Loucy (cell line): Measurements from ENCODE around the gene TINCR.

Experiments used
- EZH2phosphoT487 ChIP-seq: fragments of 200-600 bp; IDR thresholded peaks from 2 replicates; pipeline ENCODE4 v1.6.1; 2018; ENCODE audit warnings: antibody characterized with exemption, mild to moderate bottlenecking, moderate library complexity, borderline replicate concordance
- TF ChIP-seq, protein P1 (sequence below): fragments of 200-600 bp; sonication (generic); conservative IDR thresholded peaks from 2 replicates; pipeline ENCODE4 v1.5.1; 2014; ENCODE audit warnings: mild to moderate bottlenecking, antibody characterized with exemption, low read length

DNA sequence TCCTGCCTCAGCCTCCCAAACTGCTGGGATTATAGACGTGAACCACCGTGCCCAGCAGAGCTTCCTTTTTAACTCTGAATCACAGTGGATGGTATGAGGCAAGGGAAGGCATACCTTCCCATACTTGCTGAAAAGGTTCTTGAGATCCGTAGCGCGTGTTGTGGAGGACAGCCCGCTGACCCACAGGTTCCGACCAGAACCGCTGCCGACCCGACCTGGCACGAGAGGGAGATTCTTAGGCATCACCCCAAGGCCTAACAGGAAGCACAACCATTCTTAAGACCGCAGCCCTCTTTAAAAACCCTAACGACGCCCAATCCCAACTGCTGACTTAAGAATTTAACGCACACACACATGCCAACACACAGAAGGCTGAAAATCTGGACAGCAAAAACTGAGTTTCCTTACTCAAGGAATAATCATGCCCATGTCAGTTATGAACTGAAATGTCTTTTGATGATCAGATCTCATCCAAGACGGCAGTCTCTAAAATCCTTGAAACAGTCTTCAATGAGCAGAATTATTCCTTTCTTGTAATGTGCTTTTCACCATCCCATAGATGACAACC lies 42.2 kb upstream of the TINCR start:
- TF ChIP-seq, protein P1, sequence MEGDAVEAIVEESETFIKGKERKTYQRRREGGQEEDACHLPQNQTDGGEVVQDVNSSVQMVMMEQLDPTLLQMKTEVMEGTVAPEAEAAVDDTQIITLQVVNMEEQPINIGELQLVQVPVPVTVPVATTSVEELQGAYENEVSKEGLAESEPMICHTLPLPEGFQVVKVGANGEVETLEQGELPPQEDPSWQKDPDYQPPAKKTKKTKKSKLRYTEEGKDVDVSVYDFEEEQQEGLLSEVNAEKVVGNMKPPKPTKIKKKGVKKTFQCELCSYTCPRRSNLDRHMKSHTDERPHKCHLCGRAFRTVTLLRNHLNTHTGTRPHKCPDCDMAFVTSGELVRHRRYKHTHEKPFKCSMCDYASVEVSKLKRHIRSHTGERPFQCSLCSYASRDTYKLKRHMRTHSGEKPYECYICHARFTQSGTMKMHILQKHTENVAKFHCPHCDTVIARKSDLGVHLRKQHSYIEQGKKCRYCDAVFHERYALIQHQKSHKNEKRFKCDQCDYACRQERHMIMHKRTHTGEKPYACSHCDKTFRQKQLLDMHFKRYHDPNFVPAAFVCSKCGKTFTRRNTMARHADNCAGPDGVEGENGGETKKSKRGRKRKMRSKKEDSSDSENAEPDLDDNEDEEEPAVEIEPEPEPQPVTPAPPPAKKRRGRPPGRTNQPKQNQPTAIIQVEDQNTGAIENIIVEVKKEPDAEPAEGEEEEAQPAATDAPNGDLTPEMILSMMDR = no peak
- no peak for TF ChIP-seq EZH2phosphoT487
